ENCODE data around the gene OCRL.

DNA sequence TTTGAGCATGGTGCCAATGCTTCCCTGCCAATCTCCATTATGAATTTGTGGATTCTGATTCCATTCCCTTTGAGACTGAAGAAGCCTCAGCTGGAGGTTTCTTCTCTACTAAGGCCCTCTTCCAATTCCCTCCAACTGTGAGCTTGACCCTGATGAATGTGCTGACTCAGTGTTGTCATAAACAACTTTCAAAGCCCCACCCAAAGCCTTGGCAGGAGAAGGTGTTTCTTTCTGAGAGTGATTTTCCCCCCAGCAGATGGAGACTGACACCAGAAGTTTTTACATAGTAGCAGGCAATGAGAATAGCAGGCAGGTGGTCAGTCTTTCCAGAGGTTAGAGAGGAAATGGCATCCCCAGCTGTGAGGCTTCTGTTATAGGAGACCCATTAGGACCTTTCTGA is 53.1 kb downstream of the OCRL start:
- no peak for TF ChIP-seq RAD21 (IDR thresholded peaks at IDR 0.05; ENCODE audit: low read length)
- no peak for TF ChIP-seq CTCF (conservative IDR thresholded peaks at IDR 0.05; ENCODE audit: low read depth, low read length)
- no peak for TF ChIP-seq POLR2A (IDR thresholded peaks at IDR 0.05; ENCODE audit: low read depth, low read length)
- TF ChIP-seq, protein P1, sequence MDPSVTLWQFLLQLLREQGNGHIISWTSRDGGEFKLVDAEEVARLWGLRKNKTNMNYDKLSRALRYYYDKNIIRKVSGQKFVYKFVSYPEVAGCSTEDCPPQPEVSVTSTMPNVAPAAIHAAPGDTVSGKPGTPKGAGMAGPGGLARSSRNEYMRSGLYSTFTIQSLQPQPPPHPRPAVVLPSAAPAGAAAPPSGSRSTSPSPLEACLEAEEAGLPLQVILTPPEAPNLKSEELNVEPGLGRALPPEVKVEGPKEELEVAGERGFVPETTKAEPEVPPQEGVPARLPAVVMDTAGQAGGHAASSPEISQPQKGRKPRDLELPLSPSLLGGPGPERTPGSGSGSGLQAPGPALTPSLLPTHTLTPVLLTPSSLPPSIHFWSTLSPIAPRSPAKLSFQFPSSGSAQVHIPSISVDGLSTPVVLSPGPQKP (IDR thresholded peaks at IDR 0.05; ENCODE audit: borderline replicate concordance, low read depth, low read length), result no peak
- TF ChIP-seq CHD1 (IDR thresholded peaks at IDR 0.05; ENCODE audit: low read depth, low read length), result no peak
- TF ChIP-seq, protein P2, sequence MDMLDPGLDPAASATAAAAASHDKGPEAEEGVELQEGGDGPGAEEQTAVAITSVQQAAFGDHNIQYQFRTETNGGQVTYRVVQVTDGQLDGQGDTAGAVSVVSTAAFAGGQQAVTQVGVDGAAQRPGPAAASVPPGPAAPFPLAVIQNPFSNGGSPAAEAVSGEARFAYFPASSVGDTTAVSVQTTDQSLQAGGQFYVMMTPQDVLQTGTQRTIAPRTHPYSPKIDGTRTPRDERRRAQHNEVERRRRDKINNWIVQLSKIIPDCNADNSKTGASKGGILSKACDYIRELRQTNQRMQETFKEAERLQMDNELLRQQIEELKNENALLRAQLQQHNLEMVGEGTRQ (IDR thresholded peaks at IDR 0.05; ENCODE audit: low read depth, low read length), result no peak
- no peak for TF ChIP-seq SMC3 (IDR thresholded peaks at IDR 0.05; ENCODE audit: low read depth, low read length)
- TF ChIP-seq RCOR1 (IDR thresholded peaks at IDR 0.05; ENCODE audit: insufficient replicate concordance, low read length), result no peak
- no peak for TF ChIP-seq NFE2L2 (IDR thresholded peaks at IDR 0.05; ENCODE audit: low read depth, low read length)
- no peak for TF ChIP-seq FOS (IDR thresholded peaks at IDR 0.05; ENCODE audit: low read depth, low read length)
- TF ChIP-seq BHLHE40 (IDR thresholded peaks at IDR 0.05; ENCODE audit: low read depth, low read length), result no peak

Measured in IMR-90 (cell line).